AG04450 (cell line): ENCODE results near the gene MRTO4. TPM values are rescaled to one million over a fixed set of nuclear protein-coding genes. Genes with fewer than 3 reads are reported as not detected.
"Not testable (repeated sequence)": the region's sequence is repeated elsewhere in the genome, so short reads cannot be mapped to it uniquely, and the experiment has no call there.

Experiments
- CTCF ChIA-PET: fragments of 300-600, 350-600 bp; formaldehyde crosslinking; extraction: SDS; loops from one replicate; lab custom pipeline; 2022; ENCODE audit warnings: antibody characterized with exemption, inconsistent platforms; lab: Charles Lee
- POLR2A ChIA-PET: fragments of 350-600 bp; formaldehyde crosslinking; extraction: SDS; loops from one replicate; lab custom pipeline; 2021; ENCODE audit warnings: antibody characterized with exemption, inconsistent platforms; lab: Yijun Ruan, JAX
- DNase-seq: peaks from one replicate; pipeline ENCODE4 v3.0.0-alpha.2; 2011; ENCODE audit warnings: low read depth, low spot score
- H3K27ac ChIP-seq: one replicate; pipeline ENCODE4 v1.5.1; 2012; ENCODE audit warnings: low read depth, low read length, control low read depth
- H3K27me3 ChIP-seq: one replicate; pipeline ENCODE4 v1.6.0; 2012; ENCODE audit warnings: low read length; ENCODE audit not compliant: control insufficient read depth, insufficient read depth
- H3K4me3 ChIP-seq: 2 replicates; pipeline ENCODE4 v1.5.1; 2011; ENCODE audit warnings: mild to moderate bottlenecking, low read depth, low read length, control low read depth
- H3K9me3 ChIP-seq: 2 replicates; pipeline ENCODE4 v1.5.1; 2012; ENCODE audit warnings: low read length; ENCODE audit not compliant: control insufficient read depth, insufficient read depth
- CTCF ChIP-seq: IDR thresholded peaks from 2 replicates; pipeline ENCODE4 v1.5.1; 2011; ENCODE audit warnings: low read depth, low read length, control low read depth, inconsistent platforms
- polyA plus RNA-seq: library from polyadenylated mRNA; depleted of rRNA; stranded (reverse); fragments of >200 nt; gene quantifications from 2 replicates; pipeline ENCODE4 v1.2.3, GENCODE V29; 2011

MRTO4 gene
- polyA plus RNA-seq, 1 experiment: 30.8 TPM

- TF ChIP-seq CTCF: no peak
- peak overlapping the region; percentile 97 for H3K27ac ChIP-seq
- no peaks in the 10 kb centered on the region for H3K27me3 ChIP-seq
- POLR2A ChIA-PET: interaction anchor here (1.0 to 2.2 kb wide), 4 partner anchors 10 to 62 kb away, joined by 3 to 11 read pairs (median 5); partner anchors contain the start of gene SLC66A1
- peak overlapping the region; percentile 98 for H3K4me3 ChIP-seq
- peaks cover 3% of the 10 kb centered on the region; the same call in 1 of the 2 replicates for H3K9me3 ChIP-seq
- no peak for DNase-seq
- CTCF ChIA-PET: interaction anchor here (3.2 kb wide), 1 partner anchor 10 kb away, joined by 20 read pairs; no protein-coding TSS in a partner anchor
These were observed 838 bp upstream of the MRTO4 start for GRCh38 chr1:19250629-19251304.

GRCh38 chr1:19254416-19254815 lies 2.8 kb downstream of the MRTO4 start:
- Histone ChIP-seq H3K4me3 (no peak overlapping the region), H3K27ac (no peak overlapping the region), H3K9me3 (peaks cover 3% of the 10 kb centered on the region; the same call in 1 of the 2 replicates), H3K27me3 (no peaks in the 10 kb centered on the region)
- ChIA-PET CTCF (interaction anchor here (1.2 to 1.5 kb wide), 3 partner anchors 14 to 407 kb away, joined by 3 to 5 read pairs (median 4); no protein-coding TSS in a partner anchor), POLR2A (no interaction called here)
- DNase-seq: no peak
- TF ChIP-seq CTCF: no peak

- Histone ChIP-seq H3K9me3 (peaks cover 3% of the 10 kb centered on the region; the same call in 1 of the 2 replicates), H3K27me3 (no peaks in the 10 kb centered on the region), H3K27ac (no peak overlapping the region), H3K4me3 (no peak overlapping the region)
- TF ChIP-seq CTCF: no peak
- no peak for DNase-seq
- ChIA-PET POLR2A (interaction anchor here (0.7 kb wide), 1 partner anchor 14 kb away, joined by 4 read pairs; no protein-coding TSS in a partner anchor), CTCF (interaction anchor here (1.2 to 1.5 kb wide), 3 partner anchors 15 to 406 kb away, joined by 3 to 5 read pairs (median 4); no protein-coding TSS in a partner anchor)
These were observed 3.7 kb downstream of the MRTO4 start for GRCh38 chr1:19255288-19255687.

- H3K9me3 ChIP-seq, H3K27ac ChIP-seq, CTCF ChIA-PET, POLR2A ChIA-PET, H3K4me3 ChIP-seq, H3K27me3 ChIP-seq, DNase-seq: not testable (repeated sequence)
These were observed 4.7 kb downstream of the MRTO4 start for GRCh38 chr1:19256301-19256700.

GRCh38 chr1:19257178-19257914 lies 5.7 kb downstream of the MRTO4 start:
- Histone ChIP-seq H3K4me3 (no peak overlapping the region), H3K27ac (no peak overlapping the region), H3K27me3 (no peaks in the 10 kb centered on the region), H3K9me3 (no peaks in the 10 kb centered on the region)
- TF ChIP-seq CTCF: no peak
- CTCF ChIA-PET: no interaction called here
- POLR2A ChIA-PET: interaction anchor here (1.2 kb wide), 1 partner anchor 55 kb away, joined by 4 read pairs; the partner anchor contains the start of genes AKR7A2 and SLC66A1
- no peak for DNase-seq
